ENCODE measurements around the gene RDH5. TPM values are rescaled to one million over a fixed set of nuclear protein-coding genes. Genes with fewer than 3 reads are reported as not detected.

The RDH5 gene
- total and polyA plus RNA-seq, 4 donors, result 3.1 to 5.4 (median 3.9) TPM

DNA sequence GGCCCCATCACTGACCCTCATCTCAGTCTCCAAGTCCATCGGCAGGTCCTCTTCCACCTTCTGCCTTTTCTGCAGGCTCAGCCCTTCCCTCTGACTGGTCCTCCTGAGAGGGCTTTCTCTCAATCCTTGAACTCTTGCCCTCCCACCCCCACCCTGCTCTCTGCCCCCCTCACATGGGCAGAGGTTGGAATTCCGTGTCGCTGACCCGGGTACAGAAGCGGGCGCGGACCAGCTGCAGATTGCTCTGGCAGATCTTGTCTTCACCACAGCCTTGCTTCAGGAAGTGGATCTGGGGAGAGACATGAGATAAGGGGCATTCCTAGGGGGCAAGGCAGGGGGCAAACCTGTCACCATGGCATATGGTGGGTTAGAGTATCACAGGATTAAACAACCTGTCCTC lies 24.8 kb upstream of the RDH5 start:
- WGBS, 2 donors, result 77 to 85% methylated on average over 7 of the region's 7 CpGs
- peaks cover 0 to 1% (median 0%) of the 10 kb centered on the region in 4 donors for H3K36me3 ChIP-seq (ENCODE audit: control insufficient read depth in 4 of 4, insufficient read depth in 4 of 4, low read length in 4 of 4)
- no peaks in the 10 kb centered on the region for H3K9me3 ChIP-seq (ENCODE audit: control insufficient read depth in 4 of 4, insufficient read depth in 3 of 4, low read length in 3 of 4)
- H3K9ac ChIP-seq (ENCODE audit: insufficient read depth in 1 of 2, low read length in 2 of 2), result no peak overlapping the region
- DNase-seq (no peak), ATAC-seq (ENCODE audit: insufficient read depth, low FRiP score) (no peak)
- TF ChIP-seq, protein P1, sequence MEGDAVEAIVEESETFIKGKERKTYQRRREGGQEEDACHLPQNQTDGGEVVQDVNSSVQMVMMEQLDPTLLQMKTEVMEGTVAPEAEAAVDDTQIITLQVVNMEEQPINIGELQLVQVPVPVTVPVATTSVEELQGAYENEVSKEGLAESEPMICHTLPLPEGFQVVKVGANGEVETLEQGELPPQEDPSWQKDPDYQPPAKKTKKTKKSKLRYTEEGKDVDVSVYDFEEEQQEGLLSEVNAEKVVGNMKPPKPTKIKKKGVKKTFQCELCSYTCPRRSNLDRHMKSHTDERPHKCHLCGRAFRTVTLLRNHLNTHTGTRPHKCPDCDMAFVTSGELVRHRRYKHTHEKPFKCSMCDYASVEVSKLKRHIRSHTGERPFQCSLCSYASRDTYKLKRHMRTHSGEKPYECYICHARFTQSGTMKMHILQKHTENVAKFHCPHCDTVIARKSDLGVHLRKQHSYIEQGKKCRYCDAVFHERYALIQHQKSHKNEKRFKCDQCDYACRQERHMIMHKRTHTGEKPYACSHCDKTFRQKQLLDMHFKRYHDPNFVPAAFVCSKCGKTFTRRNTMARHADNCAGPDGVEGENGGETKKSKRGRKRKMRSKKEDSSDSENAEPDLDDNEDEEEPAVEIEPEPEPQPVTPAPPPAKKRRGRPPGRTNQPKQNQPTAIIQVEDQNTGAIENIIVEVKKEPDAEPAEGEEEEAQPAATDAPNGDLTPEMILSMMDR (IDR thresholded peaks at IDR 0.05; ENCODE audit: control extremely low read depth, extremely low read depth), result no peak
- no peaks in the 10 kb centered on the region for H3K27me3 ChIP-seq (ENCODE audit: control insufficient read depth in 3 of 3, insufficient read depth in 3 of 3, low read length in 2 of 3)
- no peak overlapping the region for H3K27ac ChIP-seq (ENCODE audit: low read depth in 1 of 2, low read length in 1 of 2)
- H3K4me3 ChIP-seq, result no peak overlapping the region
- H3K4me1 ChIP-seq (ENCODE audit: control insufficient read depth in 5 of 5, insufficient read depth in 5 of 5, low read length in 5 of 5), result no peaks in the 10 kb centered on the region

DNA sequence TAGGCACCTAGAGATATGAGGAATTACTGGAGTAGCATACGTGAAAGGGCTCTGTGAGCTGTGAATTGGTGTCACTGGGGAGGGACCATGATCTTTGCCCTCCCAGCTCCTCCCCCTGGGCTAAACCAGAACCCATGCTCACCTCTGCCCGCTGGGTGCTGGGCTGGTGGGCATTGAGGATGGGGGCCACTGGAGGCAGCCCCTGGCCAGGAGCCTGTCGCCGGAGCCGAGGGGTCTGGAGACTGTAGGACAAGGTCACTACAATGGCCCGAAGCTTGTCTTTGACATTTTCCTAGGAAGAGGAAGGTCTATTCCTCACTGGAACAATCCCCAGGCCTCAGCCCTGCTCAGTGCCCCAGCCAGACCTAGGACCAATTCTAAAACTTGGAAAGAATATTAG lies 24.1 kb upstream of the RDH5 start:
- no peak for DNase-seq
- no peak overlapping the region for H3K4me3 ChIP-seq
- no peak for ATAC-seq (ENCODE audit: insufficient read depth, low FRiP score)
- TF ChIP-seq, protein P1 (IDR thresholded peaks at IDR 0.05; ENCODE audit: control extremely low read depth, extremely low read depth), result no peak
- WGBS, 2 donors, result 94 to 95% methylated on average over 6 of the region's 6 CpGs
- peaks cover 0 to 1% (median 0%) of the 10 kb centered on the region in 4 donors for H3K36me3 ChIP-seq (ENCODE audit: control insufficient read depth in 4 of 4, insufficient read depth in 4 of 4, low read length in 4 of 4)
- no peak overlapping the region for H3K27ac ChIP-seq (ENCODE audit: low read depth in 1 of 2, low read length in 1 of 2)
- H3K9ac ChIP-seq (ENCODE audit: insufficient read depth in 1 of 2, low read length in 2 of 2), result no peak overlapping the region
- H3K27me3 ChIP-seq (ENCODE audit: control insufficient read depth in 3 of 3, insufficient read depth in 3 of 3, low read length in 2 of 3), result no peaks in the 10 kb centered on the region
- H3K4me1 ChIP-seq (ENCODE audit: control insufficient read depth in 5 of 5, insufficient read depth in 5 of 5, low read length in 5 of 5), result no peaks in the 10 kb centered on the region
- H3K9me3 ChIP-seq (ENCODE audit: control insufficient read depth in 4 of 4, insufficient read depth in 3 of 4, low read length in 3 of 4), result no peaks in the 10 kb centered on the region

DNA sequence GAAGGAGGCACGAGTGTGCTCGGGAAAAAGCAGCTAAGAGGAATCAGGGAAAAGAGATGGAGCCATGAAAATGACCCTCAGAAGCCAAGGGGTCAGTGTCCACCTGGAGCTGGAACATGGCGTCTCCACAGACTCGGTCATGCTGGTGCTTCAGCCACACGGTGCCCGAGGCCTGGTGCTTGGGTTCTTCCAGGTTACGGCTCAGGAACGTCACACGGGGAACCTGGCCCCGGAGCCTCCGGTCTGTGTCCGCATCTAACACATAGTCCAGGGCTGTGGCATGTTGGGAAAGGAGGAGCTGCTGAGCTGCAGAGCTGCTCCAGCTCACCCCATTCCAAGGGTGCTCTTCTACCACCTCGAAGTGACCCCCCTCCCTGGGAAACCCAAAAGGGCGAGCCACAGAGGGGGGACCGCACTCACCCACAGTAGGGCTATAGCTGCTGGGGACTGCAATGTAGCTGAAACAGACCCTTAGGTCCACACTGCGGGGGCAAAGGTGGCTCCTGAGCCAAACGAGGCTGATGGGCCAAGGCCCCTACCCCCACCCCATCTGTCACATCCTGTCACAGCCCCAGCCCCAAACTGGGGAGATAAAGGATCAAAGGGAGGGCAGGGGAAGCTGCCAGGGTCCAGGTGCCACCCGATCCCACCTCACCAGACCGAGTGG lies 23.3 kb upstream of the RDH5 start:
- H3K27ac ChIP-seq (ENCODE audit: low read depth in 1 of 2, low read length in 1 of 2), result no peak overlapping the region
- TF ChIP-seq, protein P1 (IDR thresholded peaks at IDR 0.05; ENCODE audit: control extremely low read depth, extremely low read depth), result no peak
- H3K9me3 ChIP-seq (ENCODE audit: control insufficient read depth in 4 of 4, insufficient read depth in 3 of 4, low read length in 3 of 4), result no peaks in the 10 kb centered on the region
- H3K9ac ChIP-seq (ENCODE audit: insufficient read depth in 1 of 2, low read length in 2 of 2), result no peak overlapping the region
- 85 to 87% methylated on average over 19 of the region's 19 CpGs for WGBS, 2 donors
- ATAC-seq (ENCODE audit: insufficient read depth, low FRiP score) (no peak), DNase-seq (no peak)
- no peaks in the 10 kb centered on the region for H3K4me1 ChIP-seq (ENCODE audit: control insufficient read depth in 5 of 5, insufficient read depth in 5 of 5, low read length in 5 of 5)
- H3K4me3 ChIP-seq, result no peak overlapping the region
- H3K27me3 ChIP-seq (ENCODE audit: control insufficient read depth in 3 of 3, insufficient read depth in 3 of 3, low read length in 2 of 3), result no peaks in the 10 kb centered on the region
- peaks cover 0 to 1% (median 0%) of the 10 kb centered on the region in 4 donors for H3K36me3 ChIP-seq (ENCODE audit: control insufficient read depth in 4 of 4, insufficient read depth in 4 of 4, low read length in 4 of 4)

DNA sequence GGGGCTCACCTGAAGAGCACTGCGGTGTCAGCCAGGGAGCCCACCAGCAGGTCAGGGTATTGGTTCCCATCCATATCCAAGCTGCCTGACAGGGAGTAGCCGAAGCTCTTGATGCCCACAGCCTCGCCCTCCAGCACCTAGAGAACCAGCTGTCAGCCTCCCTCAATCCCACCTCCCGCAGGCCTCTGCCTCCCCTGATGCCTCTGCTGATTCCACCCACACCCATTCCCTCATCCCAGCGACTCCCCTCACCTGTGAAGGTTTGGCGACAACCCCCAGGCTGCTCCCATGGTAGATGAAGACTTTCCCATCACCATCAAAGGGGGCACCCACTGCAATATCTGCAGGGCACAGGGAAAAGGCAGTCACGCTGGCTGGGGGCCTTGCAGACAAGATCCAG lies 22.5 kb upstream of the RDH5 start:
- DNase-seq (no peak), ATAC-seq (ENCODE audit: insufficient read depth, low FRiP score) (no peak)
- H3K4me1 ChIP-seq (ENCODE audit: control insufficient read depth in 5 of 5, insufficient read depth in 5 of 5, low read length in 5 of 5), result no peaks in the 10 kb centered on the region
- no peak overlapping the region for H3K9ac ChIP-seq (ENCODE audit: insufficient read depth in 1 of 2, low read length in 2 of 2)
- WGBS, 2 donors, result 88 to 89% methylated on average over 7 of the region's 7 CpGs
- peaks cover 0 to 1% (median 0%) of the 10 kb centered on the region in 4 donors for H3K36me3 ChIP-seq (ENCODE audit: control insufficient read depth in 4 of 4, insufficient read depth in 4 of 4, low read length in 4 of 4)
- H3K9me3 ChIP-seq (ENCODE audit: control insufficient read depth in 4 of 4, insufficient read depth in 3 of 4, low read length in 3 of 4), result no peaks in the 10 kb centered on the region
- H3K27me3 ChIP-seq (ENCODE audit: control insufficient read depth in 3 of 3, insufficient read depth in 3 of 3, low read length in 2 of 3), result no peaks in the 10 kb centered on the region
- no peak overlapping the region for H3K4me3 ChIP-seq
- H3K27ac ChIP-seq (ENCODE audit: low read depth in 1 of 2, low read length in 1 of 2), result no peak overlapping the region
- TF ChIP-seq, protein P1 (IDR thresholded peaks at IDR 0.05; ENCODE audit: control extremely low read depth, extremely low read depth), result no peak
